Measurements from ENCODE around the gene CIITA.

The CIITA gene

GRCh38 chr16:10982465-10983150 is 105.6 kb downstream of the CIITA start:
- DNase-seq: no peak

- no peak for DNase-seq
Measured at GRCh38 chr16:10983159-10983558, 106.2 kb downstream of the CIITA start.

DNA sequence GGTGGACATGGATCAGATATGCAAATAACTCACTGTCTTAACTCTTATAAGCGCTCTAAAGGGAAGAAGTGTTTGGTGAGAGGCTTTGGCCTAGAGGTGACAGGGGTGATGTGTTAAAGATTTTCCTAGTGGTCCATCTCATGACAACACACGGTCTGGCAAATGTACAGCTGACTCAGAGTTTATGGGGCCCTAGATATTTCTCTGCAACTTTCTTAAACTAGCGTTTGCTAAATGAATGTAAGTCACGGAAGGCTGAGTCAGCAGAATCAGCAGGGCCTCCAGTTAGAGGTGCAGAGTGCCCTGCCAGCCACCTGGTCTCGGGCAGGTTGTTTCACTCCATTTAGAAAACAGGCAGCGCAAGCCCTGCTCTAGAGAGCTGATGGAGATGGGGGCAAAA is 107.5 kb downstream of the CIITA start:
- peak; percentile 54 for DNase-seq

All from T1000 (cell line).